ENCODE measurements around the gene SMAD3. TPM values are rescaled to one million over a fixed set of nuclear protein-coding genes. Genes with fewer than 3 reads are reported as not detected.

SMAD3 gene
- total and polyA plus RNA-seq, 4 donors = 4.0 to 12.2 (median 5.5) TPM

GRCh38 chr15:67105991-67106763 lies 40.8 kb downstream of the SMAD3 start (continued):
- TF ChIP-seq EGR1 (IDR thresholded peaks at IDR 0.05; ENCODE audit: low read depth in 2 of 2) (no peak), GABPA (IDR thresholded peaks at IDR 0.05 in 1 of 2, conservative IDR thresholded peaks at IDR 0.05 in 1 of 2) (no peak)

DNA sequence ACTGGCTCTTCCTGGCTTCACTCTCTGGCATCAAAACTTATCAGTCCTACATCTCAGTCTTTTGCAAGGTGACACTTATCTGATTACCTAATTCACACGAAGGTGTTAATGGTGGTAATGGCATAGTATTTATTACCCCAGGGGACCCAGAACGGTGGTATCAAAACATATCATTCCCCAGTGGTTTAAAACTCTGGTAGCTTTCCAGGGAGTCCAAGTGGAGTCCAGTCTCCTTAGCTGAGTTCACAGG lies 41.3 kb downstream of the SMAD3 start:
- no peaks in the 10 kb centered on the region for H3K36me3 ChIP-seq (ENCODE audit: control insufficient read depth in 4 of 4, insufficient read depth in 3 of 4, low read depth in 1 of 4, low read length in 3 of 4)
- peak overlapping the region; percentile 41 to 53 for H3K27ac ChIP-seq (ENCODE audit: low read depth in 1 of 2, low read length in 2 of 2)
- H3K9me3 ChIP-seq (ENCODE audit: control insufficient read depth in 4 of 4, low read length in 3 of 4) = no peaks in the 10 kb centered on the region
- no peak overlapping the region for H3K4me3 ChIP-seq (ENCODE audit: low read depth in 1 of 3, low read length in 3 of 3)
- no peak overlapping the region for H3K9ac ChIP-seq (ENCODE audit: low read depth in 1 of 2, low read length in 2 of 2)
- TF ChIP-seq ZBTB33 (IDR thresholded peaks at IDR 0.05) (no peak), RAD21 (IDR thresholded peaks at IDR 0.05) (no peak), FOXA1 (IDR thresholded peaks at IDR 0.05) (no peak), CTCF (IDR thresholded peaks at IDR 0.05; ENCODE audit: low read depth, low read length, missing input control) (no peak), HNF4G (IDR thresholded peaks at IDR 0.05) (no peak), REST (IDR thresholded peaks at IDR 0.05) (no peak), EGR1 (IDR thresholded peaks at IDR 0.05; ENCODE audit: low read depth in 2 of 2) (no peak), FOXA2 (IDR thresholded peaks at IDR 0.05) (no peak), JUND (IDR thresholded peaks at IDR 0.05) (no peak), GABPA (IDR thresholded peaks at IDR 0.05 in 1 of 2, conservative IDR thresholded peaks at IDR 0.05 in 1 of 2) (no peak), HNF4A (conservative IDR thresholded peaks at IDR 0.05) (no peak), SP1 (IDR thresholded peaks at IDR 0.05) (no peak), RXRA (IDR thresholded peaks at IDR 0.05) (no peak)
- TF ChIP-seq, protein P1, sequence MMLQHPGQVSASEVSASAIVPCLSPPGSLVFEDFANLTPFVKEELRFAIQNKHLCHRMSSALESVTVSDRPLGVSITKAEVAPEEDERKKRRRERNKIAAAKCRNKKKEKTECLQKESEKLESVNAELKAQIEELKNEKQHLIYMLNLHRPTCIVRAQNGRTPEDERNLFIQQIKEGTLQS (IDR thresholded peaks at IDR 0.05) = no peak
- WGBS = 56% methylated on average over 2 of the region's 2 CpGs
- DNase-seq (ENCODE audit: low spot score) = no peak
- H3K27me3 ChIP-seq (ENCODE audit: control insufficient read depth in 4 of 4, insufficient read depth in 4 of 4, low read length in 3 of 4) = no peaks in the 10 kb centered on the region
- peaks cover 14 to 40% (median 27%) of the 10 kb centered on the region in 4 donors for H3K4me1 ChIP-seq (ENCODE audit: control insufficient read depth in 4 of 4, insufficient read depth in 4 of 4, low read length in 3 of 4)

All from liver (tissue), 9 donors.